NCI-H1694 (cell line): ENCODE results near the gene SPACA5.
"Not testable (repeated sequence)": the region's sequence is repeated elsewhere in the genome, so short reads cannot be mapped to it uniquely, and the experiment has no call there.

Experiments
- DNase-seq: peaks from one replicate; lab custom pipeline; 2025; lab: John Stamatoyannopoulos, UW

SPACA5 gene

DNA sequence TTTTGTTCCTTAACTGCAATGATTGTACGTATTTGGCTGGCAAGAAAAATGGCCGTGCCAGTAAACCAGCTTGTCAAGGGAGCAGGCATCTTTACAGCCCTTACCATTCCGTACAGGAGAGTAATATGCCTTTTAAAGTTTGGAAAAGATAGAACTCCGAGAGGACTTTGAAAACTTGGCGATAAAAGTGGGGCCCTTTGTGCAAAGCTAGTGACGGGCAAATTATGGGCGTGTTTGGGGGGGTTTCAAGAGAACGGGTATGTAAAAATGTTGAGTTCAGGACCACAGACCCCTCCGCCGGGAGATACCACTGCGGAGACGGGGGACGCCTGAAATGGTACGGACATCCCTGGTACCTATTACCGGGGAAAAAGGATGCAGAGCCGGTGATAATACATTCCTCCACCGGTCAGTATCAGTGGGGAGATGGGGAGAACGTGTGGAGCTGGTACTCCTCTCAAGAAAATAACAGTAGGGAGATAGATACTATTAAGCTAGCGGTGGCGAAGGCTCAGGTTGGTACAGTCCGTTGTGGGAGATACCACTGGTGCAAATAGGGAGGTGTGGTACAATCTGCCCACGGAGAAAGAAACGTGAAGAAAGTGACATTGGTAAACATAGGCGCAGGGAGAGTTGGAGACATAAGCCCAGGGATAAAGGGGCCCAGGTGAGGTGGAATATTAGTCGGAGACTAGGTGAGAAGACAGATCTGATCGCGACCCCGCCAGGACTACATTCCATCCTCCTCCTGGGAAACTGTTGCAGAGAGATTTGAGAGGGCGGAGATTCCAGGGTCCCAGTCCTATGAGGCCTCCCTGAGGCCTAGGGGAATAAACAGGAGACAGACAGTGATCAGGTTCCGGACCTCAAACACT, 14.5 kb downstream of the SPACA5 start:
- peak; percentile 73 for DNase-seq

DNA sequence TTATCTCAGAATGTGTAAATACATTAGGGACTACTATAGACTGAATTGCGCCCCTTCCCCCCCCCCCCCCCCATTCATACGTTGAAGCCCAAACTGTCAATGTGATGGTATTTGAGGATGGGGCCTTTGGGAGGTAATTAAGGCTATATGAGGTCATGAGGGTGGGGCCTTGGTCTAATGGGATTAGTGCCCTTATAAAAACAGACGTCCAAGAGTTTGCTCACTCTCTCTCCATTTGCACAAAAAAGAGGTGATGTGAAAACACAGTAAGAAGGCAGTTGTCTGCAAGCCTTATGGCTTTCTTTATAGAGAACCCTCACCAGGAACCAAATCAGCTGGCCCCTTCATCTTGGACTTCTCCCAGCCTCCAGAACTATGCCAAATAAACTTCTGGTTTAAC, 15.3 kb downstream of the SPACA5 start:
- no peak for DNase-seq

DNA sequence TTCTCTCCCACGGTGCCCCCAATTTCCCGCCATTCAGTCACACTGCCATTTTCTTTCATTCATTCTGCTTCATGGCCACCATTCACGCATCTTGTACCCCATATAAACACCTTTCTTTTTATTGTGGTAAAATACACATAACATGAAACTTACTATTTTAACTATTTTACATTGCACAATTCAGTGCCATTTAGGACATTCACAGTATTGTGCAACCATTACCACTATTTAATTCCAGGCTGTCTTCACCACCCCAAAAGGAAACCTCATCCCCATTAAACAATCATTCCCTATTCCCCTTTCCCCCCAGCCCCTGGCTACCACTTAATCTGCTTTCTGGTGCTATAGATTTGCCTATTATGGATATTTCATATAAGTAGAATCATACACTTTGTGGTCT, 15.9 kb downstream of the SPACA5 start:
- no peak for DNase-seq

DNA sequence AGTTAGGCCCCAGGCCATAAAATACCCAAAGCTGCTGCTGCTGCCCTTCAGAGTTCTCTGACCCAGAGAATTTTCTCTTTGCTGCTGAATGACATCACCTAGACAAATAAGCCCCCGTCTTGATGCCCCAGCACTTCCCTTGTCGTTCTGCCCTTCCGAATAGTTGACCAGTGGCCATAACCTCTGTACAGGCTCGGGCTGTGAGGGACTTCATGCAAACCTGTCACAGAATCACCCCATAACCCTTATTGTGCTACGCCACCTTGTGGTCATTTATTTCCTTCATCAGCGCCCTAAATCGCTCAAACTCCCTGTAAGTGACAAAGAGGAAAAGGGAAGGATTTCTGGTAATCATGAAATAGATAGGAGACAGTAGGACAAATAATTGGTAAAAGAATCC, 18.8 kb downstream of the SPACA5 start:
- DNase-seq: peak; percentile 60

DNA sequence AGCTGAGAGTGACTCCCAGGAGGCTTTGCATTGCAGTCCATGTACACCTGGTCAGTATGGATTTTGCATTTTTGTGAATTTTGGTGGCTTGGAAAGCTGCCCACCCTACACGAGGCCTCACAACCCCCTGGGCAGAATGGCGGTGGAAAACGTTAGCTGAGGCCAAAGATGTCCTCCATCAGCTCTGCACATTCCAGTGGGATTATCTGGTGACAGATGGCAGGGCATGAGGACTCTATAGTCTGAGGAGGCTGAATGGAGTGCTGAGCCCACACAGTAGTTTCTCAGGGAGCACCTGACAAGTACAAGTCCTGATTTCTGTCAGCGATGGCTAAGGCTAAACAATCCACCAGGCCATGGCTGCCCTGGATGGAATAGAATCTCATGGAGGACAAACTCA, 20.8 kb downstream of the SPACA5 start:
- not testable (repeated sequence) for DNase-seq

DNA sequence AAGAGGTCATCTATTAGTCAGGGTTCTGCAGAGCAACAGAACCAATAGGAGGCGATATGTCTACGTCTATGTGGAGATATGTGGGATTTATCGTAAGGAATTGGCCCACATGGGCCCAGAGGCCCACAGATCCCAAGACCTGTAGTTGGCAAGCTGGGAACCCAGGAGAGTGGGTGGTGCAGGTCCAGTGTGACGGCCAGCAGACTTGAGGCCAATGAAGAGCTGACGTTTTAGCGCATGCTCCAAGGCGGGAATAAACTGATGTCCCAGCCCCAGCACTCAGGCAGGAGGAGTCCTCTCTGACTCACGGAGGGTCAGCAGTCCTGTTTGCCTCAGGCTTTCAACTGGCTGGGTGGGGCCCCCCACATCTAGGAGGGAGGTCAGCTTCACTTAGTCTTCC, 21.3 kb downstream of the SPACA5 start:
- no peak for DNase-seq

DNA sequence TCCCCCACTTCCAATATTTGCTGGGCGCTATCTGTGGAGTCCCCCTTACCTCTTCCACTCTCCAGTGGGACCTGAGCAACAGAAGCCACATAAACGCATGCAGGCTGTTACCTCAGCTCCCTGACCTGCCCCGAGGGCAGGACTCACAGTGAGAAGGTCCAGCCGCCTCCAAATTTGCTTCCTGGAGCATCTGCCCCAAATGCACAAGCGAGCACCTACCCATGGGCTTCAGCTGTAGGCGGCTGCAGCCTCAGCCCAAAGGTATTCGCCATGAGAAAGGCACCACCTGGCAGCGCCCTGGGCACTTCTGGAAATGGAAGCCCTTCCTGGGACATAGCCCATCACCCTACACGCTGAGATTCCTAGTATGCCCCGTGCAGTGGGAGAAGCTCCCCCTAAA, 23.4 kb downstream of the SPACA5 start:
- no peak for DNase-seq

DNA sequence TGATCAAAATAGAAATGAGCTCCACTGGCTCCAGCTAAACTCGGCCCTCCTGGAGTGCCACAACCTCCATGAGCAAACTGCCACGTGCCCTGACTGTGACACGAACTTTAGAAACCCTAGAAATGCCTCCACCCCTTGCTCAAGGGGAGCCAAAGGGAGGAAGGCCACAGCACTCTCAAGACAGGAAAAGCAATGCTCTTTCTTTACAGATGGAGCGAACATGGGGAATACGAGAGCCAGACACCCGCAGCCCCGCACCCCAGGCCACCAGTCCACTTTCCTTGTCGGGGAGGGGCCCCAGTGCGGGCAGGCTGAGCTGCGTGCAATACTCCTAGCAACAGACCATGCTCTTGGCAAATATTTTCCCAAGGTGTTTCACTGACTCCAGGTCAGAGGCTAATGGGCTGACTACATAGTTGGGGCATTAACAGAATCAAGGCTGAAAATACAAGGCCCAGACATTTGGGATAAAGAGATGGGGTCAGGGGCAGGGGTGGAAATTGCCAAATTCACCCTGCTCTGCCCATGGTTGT, 23.9 kb downstream of the SPACA5 start:
- not testable (repeated sequence) for DNase-seq

DNA sequence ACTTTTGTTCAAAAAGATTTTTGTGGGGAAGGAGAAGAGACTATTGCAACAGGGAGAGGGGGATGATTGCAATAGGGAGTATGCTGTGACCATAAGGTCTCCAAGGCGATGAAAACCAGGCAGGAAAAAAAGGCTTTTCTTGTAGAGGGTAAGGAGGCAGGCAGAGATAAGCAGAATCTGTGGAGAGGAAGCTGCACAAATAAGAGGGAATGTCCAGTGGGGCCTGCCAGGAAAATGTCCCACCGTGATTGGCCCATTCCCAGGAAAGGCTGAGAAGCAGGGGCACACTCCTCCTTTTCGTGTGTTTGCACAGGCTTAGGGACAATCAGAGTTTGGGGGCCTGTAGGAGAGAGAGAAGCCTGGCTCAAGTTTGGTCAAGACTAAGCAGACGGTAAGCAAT, 29.1 kb downstream of the SPACA5 start:
- no peak for DNase-seq

DNA sequence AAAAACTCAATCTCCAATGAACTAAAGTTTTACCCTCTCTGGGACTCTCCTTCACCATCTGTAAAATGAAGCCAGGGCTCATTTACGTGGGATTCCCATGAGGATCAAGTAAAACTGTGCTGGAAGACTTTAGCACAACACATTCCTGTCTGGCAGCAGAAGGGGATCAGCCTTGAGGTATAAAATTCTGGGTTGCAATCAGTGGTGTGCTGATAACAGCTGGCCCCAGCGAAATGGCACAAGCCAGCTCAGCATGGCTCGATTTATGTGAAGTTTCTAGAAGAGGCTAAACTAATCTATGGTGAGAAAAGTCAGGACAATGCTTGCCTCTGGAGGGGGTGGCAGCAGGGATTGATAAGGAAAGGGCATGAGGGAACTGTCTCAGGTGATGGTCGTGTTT, 36.3 kb downstream of the SPACA5 start:
- DNase-seq: no peak

DNA sequence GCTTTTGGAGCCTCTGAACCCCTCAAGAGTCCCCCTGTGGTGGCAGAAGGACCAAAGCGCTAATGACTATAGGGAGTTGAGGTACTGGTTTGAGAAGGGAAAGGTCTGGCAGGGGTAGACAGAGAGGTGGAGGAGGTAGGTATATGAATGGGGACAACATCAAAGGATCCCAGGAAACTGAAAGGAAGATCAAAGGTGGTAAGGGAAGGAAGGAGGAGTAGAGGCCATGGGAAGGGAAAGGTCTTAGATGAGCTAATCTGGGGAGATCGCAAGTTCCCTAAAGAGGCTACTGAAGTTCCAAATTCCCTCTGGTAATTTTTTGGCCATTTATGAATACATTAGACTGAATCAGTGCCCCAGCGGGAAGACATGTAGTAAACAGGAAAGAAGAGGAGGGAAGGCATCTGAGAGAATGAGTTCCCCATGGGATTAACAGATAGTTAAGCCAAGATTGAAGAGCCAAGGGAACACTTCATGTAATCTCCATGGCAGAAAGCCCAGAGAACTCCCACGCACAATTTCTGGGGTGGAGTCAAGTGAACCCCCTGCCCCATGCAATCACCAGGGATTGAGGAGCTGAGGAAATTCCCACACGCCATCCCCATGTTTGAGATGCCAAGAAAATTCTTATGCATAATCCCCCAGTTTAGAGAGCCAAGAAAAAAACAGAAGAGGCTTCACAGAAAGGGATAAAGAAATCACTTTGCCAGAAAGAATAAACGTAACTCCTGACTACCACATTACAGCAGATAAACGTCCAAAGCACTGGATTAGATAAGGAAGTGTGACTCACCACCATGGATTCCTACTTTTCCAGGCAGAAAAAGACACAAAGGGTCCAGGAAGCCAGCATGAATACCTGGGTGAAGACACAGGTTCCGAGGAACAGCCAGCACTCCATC, 38.9 kb downstream of the SPACA5 start:
- no peak for DNase-seq

DNA sequence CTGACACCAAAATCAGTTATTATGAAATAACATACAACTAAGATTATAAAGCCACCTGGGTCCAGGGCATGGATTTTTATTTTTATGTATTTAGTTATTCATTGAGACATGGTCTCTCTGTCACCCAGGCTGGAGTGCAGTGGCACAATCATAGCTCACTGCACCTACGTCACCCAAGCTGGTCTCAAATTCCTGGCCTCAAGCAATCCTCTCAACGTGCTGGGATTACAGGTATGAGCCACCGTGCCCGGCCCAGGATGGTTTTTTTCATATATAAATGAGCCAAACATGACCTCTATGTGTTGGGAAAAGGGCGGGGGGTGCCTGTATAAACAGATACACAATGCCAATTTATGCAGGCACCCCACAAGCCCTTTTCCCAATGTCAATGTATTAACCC, 40.1 kb downstream of the SPACA5 start:
- no peak for DNase-seq

DNA sequence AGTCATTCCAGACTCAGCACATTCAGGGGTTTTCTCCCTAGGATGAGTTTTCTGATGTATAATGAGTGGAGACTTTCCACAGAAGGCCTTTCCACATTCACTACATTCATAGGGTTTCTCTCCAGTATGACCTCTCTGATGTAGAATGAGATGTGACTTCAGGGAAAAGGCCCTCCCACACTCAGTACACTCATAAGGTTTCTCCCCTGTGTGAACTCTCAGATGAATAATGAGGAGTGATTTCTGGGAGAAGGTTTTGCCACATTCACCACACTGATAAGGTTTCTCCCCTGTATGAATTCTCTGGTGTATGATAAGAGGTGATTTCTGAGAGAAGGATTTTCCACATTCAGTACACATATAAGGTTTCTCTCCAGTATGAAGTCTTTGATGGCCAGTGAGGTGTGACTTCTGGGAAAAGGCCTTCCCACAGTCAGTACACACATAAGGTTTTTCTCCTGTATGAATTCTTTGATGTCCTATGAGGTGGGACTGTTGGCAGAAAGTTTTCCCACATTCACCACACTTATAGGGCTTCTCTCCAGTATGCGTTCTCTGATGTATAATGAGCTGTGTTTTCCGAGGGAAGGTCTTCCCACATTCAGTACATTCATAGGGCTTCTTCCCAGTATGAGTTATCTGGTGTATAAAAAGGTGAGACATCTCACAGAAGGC, 52.0 kb downstream of the SPACA5 start:
- no peak for DNase-seq

DNA sequence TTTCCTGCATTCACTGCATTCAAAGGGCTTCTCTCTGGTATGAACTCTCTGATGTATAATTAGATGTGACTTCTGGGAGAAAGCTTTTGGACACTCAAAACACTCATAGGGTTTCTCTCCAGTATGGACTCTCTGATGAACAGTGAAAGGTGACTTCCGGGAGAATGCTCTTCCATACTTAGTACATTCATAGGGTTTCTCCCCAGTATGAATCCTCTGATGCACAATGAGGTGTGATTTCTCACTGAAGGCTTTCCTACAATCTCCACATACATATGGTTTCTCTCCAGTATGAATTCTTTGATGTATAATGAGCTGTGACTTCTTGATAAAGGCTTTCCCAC, 52.5 kb downstream of the SPACA5 start:
- no peak for DNase-seq
